Measurements from ENCODE around the gene SCUBE3.

DNA sequence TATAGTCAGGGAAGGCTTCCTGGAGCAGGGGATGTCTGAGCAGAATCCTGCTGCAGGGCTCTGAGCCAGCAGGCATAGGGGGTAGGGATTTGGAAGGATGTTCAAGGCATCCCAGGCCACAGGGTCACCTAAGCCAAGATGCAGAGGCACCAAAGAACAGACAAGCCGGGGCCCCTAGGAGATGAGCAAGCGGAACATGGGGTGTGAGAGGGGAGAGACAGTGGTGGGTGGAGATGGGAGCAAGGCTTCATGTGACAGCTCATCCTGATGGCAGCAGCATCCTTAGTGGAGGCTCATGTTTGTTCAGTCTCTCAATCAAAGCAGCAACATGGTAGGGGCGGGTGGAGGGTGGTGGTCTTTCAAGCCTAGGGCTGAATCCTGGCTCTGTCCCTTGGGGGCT is 42.9 kb upstream of the SCUBE3 start:
- TF ChIP-seq, protein P1, sequence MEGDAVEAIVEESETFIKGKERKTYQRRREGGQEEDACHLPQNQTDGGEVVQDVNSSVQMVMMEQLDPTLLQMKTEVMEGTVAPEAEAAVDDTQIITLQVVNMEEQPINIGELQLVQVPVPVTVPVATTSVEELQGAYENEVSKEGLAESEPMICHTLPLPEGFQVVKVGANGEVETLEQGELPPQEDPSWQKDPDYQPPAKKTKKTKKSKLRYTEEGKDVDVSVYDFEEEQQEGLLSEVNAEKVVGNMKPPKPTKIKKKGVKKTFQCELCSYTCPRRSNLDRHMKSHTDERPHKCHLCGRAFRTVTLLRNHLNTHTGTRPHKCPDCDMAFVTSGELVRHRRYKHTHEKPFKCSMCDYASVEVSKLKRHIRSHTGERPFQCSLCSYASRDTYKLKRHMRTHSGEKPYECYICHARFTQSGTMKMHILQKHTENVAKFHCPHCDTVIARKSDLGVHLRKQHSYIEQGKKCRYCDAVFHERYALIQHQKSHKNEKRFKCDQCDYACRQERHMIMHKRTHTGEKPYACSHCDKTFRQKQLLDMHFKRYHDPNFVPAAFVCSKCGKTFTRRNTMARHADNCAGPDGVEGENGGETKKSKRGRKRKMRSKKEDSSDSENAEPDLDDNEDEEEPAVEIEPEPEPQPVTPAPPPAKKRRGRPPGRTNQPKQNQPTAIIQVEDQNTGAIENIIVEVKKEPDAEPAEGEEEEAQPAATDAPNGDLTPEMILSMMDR (IDR thresholded peaks at IDR 0.05; ENCODE audit: insufficient read depth, low read length) = no peak
- no peak for TF ChIP-seq POLR2AphosphoS5 (IDR thresholded peaks at IDR 0.05; ENCODE audit: low read depth)
- TF ChIP-seq, protein P2, sequence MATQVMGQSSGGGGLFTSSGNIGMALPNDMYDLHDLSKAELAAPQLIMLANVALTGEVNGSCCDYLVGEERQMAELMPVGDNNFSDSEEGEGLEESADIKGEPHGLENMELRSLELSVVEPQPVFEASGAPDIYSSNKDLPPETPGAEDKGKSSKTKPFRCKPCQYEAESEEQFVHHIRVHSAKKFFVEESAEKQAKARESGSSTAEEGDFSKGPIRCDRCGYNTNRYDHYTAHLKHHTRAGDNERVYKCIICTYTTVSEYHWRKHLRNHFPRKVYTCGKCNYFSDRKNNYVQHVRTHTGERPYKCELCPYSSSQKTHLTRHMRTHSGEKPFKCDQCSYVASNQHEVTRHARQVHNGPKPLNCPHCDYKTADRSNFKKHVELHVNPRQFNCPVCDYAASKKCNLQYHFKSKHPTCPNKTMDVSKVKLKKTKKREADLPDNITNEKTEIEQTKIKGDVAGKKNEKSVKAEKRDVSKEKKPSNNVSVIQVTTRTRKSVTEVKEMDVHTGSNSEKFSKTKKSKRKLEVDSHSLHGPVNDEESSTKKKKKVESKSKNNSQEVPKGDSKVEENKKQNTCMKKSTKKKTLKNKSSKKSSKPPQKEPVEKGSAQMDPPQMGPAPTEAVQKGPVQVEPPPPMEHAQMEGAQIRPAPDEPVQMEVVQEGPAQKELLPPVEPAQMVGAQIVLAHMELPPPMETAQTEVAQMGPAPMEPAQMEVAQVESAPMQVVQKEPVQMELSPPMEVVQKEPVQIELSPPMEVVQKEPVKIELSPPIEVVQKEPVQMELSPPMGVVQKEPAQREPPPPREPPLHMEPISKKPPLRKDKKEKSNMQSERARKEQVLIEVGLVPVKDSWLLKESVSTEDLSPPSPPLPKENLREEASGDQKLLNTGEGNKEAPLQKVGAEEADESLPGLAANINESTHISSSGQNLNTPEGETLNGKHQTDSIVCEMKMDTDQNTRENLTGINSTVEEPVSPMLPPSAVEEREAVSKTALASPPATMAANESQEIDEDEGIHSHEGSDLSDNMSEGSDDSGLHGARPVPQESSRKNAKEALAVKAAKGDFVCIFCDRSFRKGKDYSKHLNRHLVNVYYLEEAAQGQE (IDR thresholded peaks at IDR 0.05; ENCODE audit: insufficient replicate concordance, low read depth) = no peak

Data from HL-60 (cell line).